A549 (cell line): ENCODE results near the gene CCDC71L. TPM values are rescaled to one million over a fixed set of nuclear protein-coding genes. Genes with fewer than 3 reads are reported as not detected.

Source experiments
- ATAC-seq, 2 experiments: fragments of 200-7000 bp in 1 of 2; fragments of >200 bp in 1 of 2; cut with Nextera tagmentation in 1 of 2; cut with Tn5 transposase in 1 of 2; 3 replicates each; pipeline versions ENCODE4 v1.8.0 to v1.9.1; 2018 to 2020; ENCODE audit warnings: mild to moderate bottlenecking in 1 of 2, moderate library complexity in 1 of 2
- CTCF ChIA-PET: fragments of 300-600 bp; sonication (Branson Sonifier 250); formaldehyde crosslinking; extraction: SDS; loops from one replicate; lab custom pipeline; 2021; ENCODE audit warnings: antibody characterized with exemption, inconsistent platforms; lab: Yijun Ruan, JAX
- POLR2A ChIA-PET: fragments of 350-600 bp; formaldehyde crosslinking; extraction: SDS; loops from one replicate; lab custom pipeline; 2021; ENCODE audit warnings: antibody characterized with exemption, inconsistent platforms; lab: Yijun Ruan, JAX
- DNase-seq, 2 experiments: peaks; one replicate each; pipeline versions ENCODE4 v3.0.0 to v3.0.0-alpha.2; 2011 to 2016; ENCODE audit warnings: low read depth in 1 of 2, low spot score in 1 of 2
- FAIRE-seq: peaks from 2 replicates; lab custom pipeline; 2011; peaks lifted over from hg19 to GRCh38; lab: Jason Lieb, UNC
- H3K27ac ChIP-seq, 2 experiments: fragments of >200 bp; sonication (Bioruptor Twin); formaldehyde crosslinking; 3 replicates each; pipeline ENCODE4 v1.5.1; 2016 to 2017
- H3K4me1 ChIP-seq: fragments of >200 bp; sonication (Bioruptor Twin); formaldehyde crosslinking; 3 replicates; pipeline ENCODE4 v1.6.1; 2016
- H3K4me2 ChIP-seq: fragments of >200 bp; sonication (Bioruptor Twin); formaldehyde crosslinking; 3 replicates; pipeline ENCODE4 v1.6.1; 2016
- H3K4me3 ChIP-seq: fragments of >200 bp; sonication (Bioruptor Twin); formaldehyde crosslinking; 3 replicates; pipeline ENCODE4 v1.5.1; 2016
- H3K9me3 ChIP-seq: fragments of >200 bp; sonication (Bioruptor Twin); formaldehyde crosslinking; 3 replicates; pipeline ENCODE4 v1.6.1; 2016
- BHLHE40 ChIP-seq: IDR thresholded peaks from 2 replicates; pipeline ENCODE4 v1.6.1; 2012; ENCODE audit warnings: low read depth, low read length, inconsistent platforms
- CBX2 ChIP-seq: fragments of 200-600 bp; sonication (generic); IDR thresholded peaks from 2 replicates; pipeline ENCODE4 v1.6.1; 2016; ENCODE audit warnings: low read depth, mild to moderate bottlenecking, borderline replicate concordance
- CHD2 ChIP-seq: fragments of 150-350 bp; IDR thresholded peaks from 2 replicates; pipeline ENCODE4 v1.6.1; 2014; ENCODE audit warnings: low read length; ENCODE audit not compliant: partially characterized antibody
- EHF ChIP-seq: fragments of 250-450 bp; sonication (Bioruptor Pico); IDR thresholded peaks from 2 replicates; pipeline ENCODE4 v1.5.0; 2020; ENCODE audit warnings: mild to moderate bottlenecking
- ESRRA ChIP-seq: fragments of 150-350 bp; IDR thresholded peaks from 2 replicates; pipeline ENCODE4 v1.6.1; 2014; ENCODE audit warnings: mild to moderate bottlenecking, low read length, borderline replicate concordance
- FOSB ChIP-seq: fragments of 250-450 bp; sonication (Bioruptor Pico); IDR thresholded peaks from 2 replicates; pipeline ENCODE4 v1.5.0; 2020; ENCODE audit warnings: mild to moderate bottlenecking, moderate library complexity
- GATA3 ChIP-seq: IDR thresholded peaks from 2 replicates; pipeline ENCODE4 v1.6.1; 2012; ENCODE audit warnings: borderline replicate concordance
- HES2 ChIP-seq: fragments of >200 bp; sonication (Bioruptor Twin); formaldehyde crosslinking; IDR thresholded peaks from 2 replicates; pipeline ENCODE4 v1.6.1; 2016
- HMGXB4 ChIP-seq: fragments of 250-450 bp; sonication (Bioruptor Pico); IDR thresholded peaks from 2 replicates; pipeline ENCODE4 v1.5.0; 2021; ENCODE audit warnings: mild to moderate bottlenecking, moderate library complexity, borderline replicate concordance
- HOXA7 ChIP-seq: fragments of 250-450 bp; sonication (Bioruptor Pico); IDR thresholded peaks from 2 replicates; pipeline ENCODE4 v1.5.0; 2020; ENCODE audit warnings: mild to moderate bottlenecking, moderate library complexity
- HOXB13 ChIP-seq: fragments of 250-450 bp; sonication (Bioruptor Pico); IDR thresholded peaks from 2 replicates; pipeline ENCODE4 v1.5.0; 2020; ENCODE audit warnings: low read depth, mild to moderate bottlenecking, moderate library complexity
- HOXB5 ChIP-seq: fragments of 250-450 bp; sonication (Bioruptor Pico); IDR thresholded peaks from 2 replicates; pipeline ENCODE4 v1.5.0; 2020; ENCODE audit warnings: mild to moderate bottlenecking, moderate library complexity
- JUN ChIP-seq, 2 experiments: fragments of >200 bp; sonication (Bioruptor Twin); formaldehyde crosslinking; IDR thresholded peaks; 2 replicates in 1 of 2; 3 replicates in 1 of 2; pipeline ENCODE4 v1.6.1; 2016 to 2017
- KDM5A ChIP-seq: fragments of 200-600 bp; sonication (generic); IDR thresholded peaks from 2 replicates; pipeline ENCODE4 v1.6.1; 2016; ENCODE audit warnings: antibody characterized with exemption, mild to moderate bottlenecking
- MAX ChIP-seq: IDR thresholded peaks from 2 replicates; pipeline ENCODE4 v1.6.1; 2012
- MAZ ChIP-seq: fragments of 150-350 bp; IDR thresholded peaks from 2 replicates; pipeline ENCODE4 v1.6.1; 2014; ENCODE audit warnings: antibody characterized with exemption, low read depth, low read length, borderline replicate concordance
- MYC ChIP-seq: IDR thresholded peaks from 2 replicates; pipeline ENCODE4 v1.6.1; 2012; ENCODE audit warnings: mild to moderate bottlenecking, inconsistent platforms, low read length, improper control_type of control experiment, borderline replicate concordance
- NFE2L2 ChIP-seq: fragments of 150-350 bp; conservative IDR thresholded peaks from 2 replicates; pipeline ENCODE4 v1.6.1; 2014; ENCODE audit warnings: low read length
- NPAS2 ChIP-seq: fragments of 250-450 bp; sonication (Bioruptor Pico); IDR thresholded peaks from 2 replicates; pipeline ENCODE4 v1.8.0; 2022; ENCODE audit warnings: mild to moderate bottlenecking, moderate library complexity, borderline replicate concordance
- NR3C1 ChIP-seq: fragments of >200 bp; sonication (Bioruptor Twin); formaldehyde crosslinking; IDR thresholded peaks from 3 replicates; pipeline ENCODE4 v1.6.1; 2017
- PHF8 ChIP-seq: fragments of 200-600 bp; sonication (generic); IDR thresholded peaks from 2 replicates; pipeline ENCODE4 v1.6.1; 2016; ENCODE audit warnings: low read depth, mild to moderate bottlenecking, antibody characterized with exemption, moderate library complexity, borderline replicate concordance
- POLR2A ChIP-seq: IDR thresholded peaks from 2 replicates; pipeline ENCODE4 v1.6.1; 2012; ENCODE audit warnings: mild to moderate bottlenecking, low read length
- RAD21 ChIP-seq, 2 experiments: fragments of >200 bp in 1 of 2; sonication (Bioruptor Twin) in 1 of 2; formaldehyde crosslinking in 1 of 2; IDR thresholded peaks in 1 of 2; conservative IDR thresholded peaks in 1 of 2; 2 replicates in 1 of 2; 3 replicates in 1 of 2; pipeline ENCODE4 v1.6.1; 2012 to 2018; ENCODE audit warnings: inconsistent platforms in 1 of 2
- RCOR1 ChIP-seq: fragments of 150-350 bp; IDR thresholded peaks from 2 replicates; pipeline ENCODE4 v1.6.1; 2014; ENCODE audit warnings: antibody characterized with exemption, low read length, low read depth
- RFX5 ChIP-seq: fragments of 450-650 bp; IDR thresholded peaks from 2 replicates; pipeline ENCODE4 v1.7.1; 2014; ENCODE audit warnings: antibody characterized with exemption, mild to moderate bottlenecking, moderate library complexity
- RNF2 ChIP-seq: fragments of 200-600 bp; sonication (generic); IDR thresholded peaks from 2 replicates; pipeline ENCODE4 v1.6.1; 2016; ENCODE audit warnings: low read depth, mild to moderate bottlenecking, antibody characterized with exemption, moderate library complexity, borderline replicate concordance
- SMC3 ChIP-seq: fragments of >200 bp; sonication (Bioruptor Twin); formaldehyde crosslinking; IDR thresholded peaks from 3 replicates; pipeline ENCODE4 v1.6.1; 2018; ENCODE audit warnings: inconsistent platforms
- SREBF2 ChIP-seq: fragments of 450-650 bp; IDR thresholded peaks from 2 replicates; pipeline ENCODE4 v1.6.1; 2014; ENCODE audit warnings: mild to moderate bottlenecking, moderate library complexity
- ZFP36 ChIP-seq: fragments of 450-650 bp; IDR thresholded peaks from 2 replicates; pipeline ENCODE4 v1.6.1; 2014; ENCODE audit warnings: borderline replicate concordance; ENCODE audit not compliant: partially characterized antibody
- WGBS: methylation state at CpG from one replicate; pipeline ENCODE4 v1.1.6; 2017; ENCODE audit errors: missing lambda C conversion rate; 5-methylcytosine and 5-hydroxymethylcytosine counted together
- polyA plus RNA-seq, 4 experiments: library from polyadenylated mRNA; depleted of rRNA in 3 of 4; stranded (reverse); fragments of >200 nt; fragmentation: RNase III in 1 of 4; extraction: RNeasy Plus Mini Kit Qiagen cat#74134 plus additional on column Dnase treatment in 1 of 4; gene quantifications; 2 replicates in 3 of 4; 3 replicates in 1 of 4; pipeline ENCODE4 v1.2.3, GENCODE V29; 2011 to 2017

CCDC71L gene
- polyA plus RNA-seq, 2 of the 4 experiments (the other 2 are of a cell fraction): 9.1 to 11.4 TPM

DNA sequence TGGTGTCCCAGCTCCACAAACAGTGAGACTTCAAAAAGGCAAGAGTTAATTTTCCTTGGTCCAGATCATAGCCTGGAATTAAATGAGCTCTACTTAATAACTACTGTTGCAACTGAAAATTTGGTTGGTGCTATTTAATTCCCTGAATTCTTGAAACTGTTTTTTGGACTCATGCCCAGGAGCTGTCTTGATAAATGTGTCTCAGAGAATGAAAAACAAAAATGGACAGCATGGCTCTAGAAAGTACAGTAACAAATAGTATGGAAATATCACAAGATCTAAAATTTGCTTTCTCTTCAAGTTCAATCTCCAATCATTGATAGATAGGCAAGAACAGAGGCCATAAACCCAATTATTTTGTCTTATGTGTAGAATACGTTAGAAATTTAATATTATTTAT is 42.5 kb downstream of the CCDC71L start:
- POLR2A ChIA-PET: no interaction called here
- ATAC-seq: no peak
- 15% methylated on average over 1 of the region's 1 CpG for WGBS
- Histone ChIP-seq H3K4me3 (no peak overlapping the region), H3K9me3 (peaks cover 3% of the 10 kb centered on the region; the same call in 1 of the 3 replicates), H3K4me1 (no peaks in the 10 kb centered on the region; the same call in 2 of the 3 replicates)
- no peak for DNase-seq
- TF ChIP-seq MAX (no peak), SREBF2 (no peak), HOXB5 (CRISPR knock-in tag) (no peak), BHLHE40 (no peak), RFX5 (no peak), CHD2 (no peak), NPAS2 (CRISPR knock-in tag) (no peak), RNF2 (no peak), PHF8 (no peak), NR3C1 (no peak), RAD21 (conservative IDR thresholded peaks at IDR 0.05 in 1 of 2, IDR thresholded peaks at IDR 0.05 in 1 of 2) (no peak), KDM5A (no peak), RCOR1 (no peak), MYC (no peak), FOSB (CRISPR knock-in tag) (no peak), HOXB13 (CRISPR knock-in tag) (no peak)
- TF ChIP-seq, all 56 proteins: peak for 0
- Histone ChIP-seq H3K27ac (no peak overlapping the region), H3K4me2 (no peak overlapping the region)
- no peak for FAIRE-seq
- CTCF ChIA-PET: no interaction called here

DNA sequence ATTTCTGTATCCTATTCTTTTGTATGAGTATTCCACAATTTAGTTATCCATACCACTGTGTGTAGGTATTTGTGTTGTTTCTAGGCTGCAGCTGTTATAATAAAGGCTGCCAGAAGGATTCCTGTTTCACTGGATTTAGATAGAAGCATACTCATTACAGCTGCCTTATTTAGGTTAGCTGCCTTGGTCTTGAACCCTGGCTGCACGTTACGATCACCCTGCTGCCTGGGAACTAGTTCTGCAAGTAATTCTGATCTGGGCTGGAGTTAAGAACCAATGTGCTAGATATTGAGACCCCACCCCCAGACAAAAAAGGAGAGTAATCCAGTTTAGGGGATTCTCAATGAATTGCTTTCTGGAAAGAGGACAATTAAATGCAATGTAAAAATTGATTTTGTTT is 43.1 kb downstream of the CCDC71L start:
- DNase-seq (no peak), FAIRE-seq (no peak), ATAC-seq (no peak)
- POLR2A ChIA-PET: no interaction called here
- Histone ChIP-seq H3K27ac (no peak overlapping the region), H3K4me3 (no peak overlapping the region), H3K4me1 (no peaks in the 10 kb centered on the region), H3K9me3 (peaks cover 3% of the 10 kb centered on the region; the same call in 1 of the 3 replicates), H3K4me2 (no peak overlapping the region)
- 56% methylated on average over 2 of the region's 2 CpGs for WGBS
- CTCF ChIA-PET: no interaction called here
- TF ChIP-seq SMC3: no peak
- no peak for TF ChIP-seq GATA3
- no peak for TF ChIP-seq CBX2
- TF ChIP-seq RNF2: no peak
- TF ChIP-seq ESRRA: no peak
- TF ChIP-seq RCOR1: no peak
- TF ChIP-seq HES2: no peak
- TF ChIP-seq RFX5: no peak
- no peak for TF ChIP-seq EHF (CRISPR knock-in tag)
- no peak for TF ChIP-seq HMGXB4
- TF ChIP-seq JUN (IDR thresholded peaks at IDR 0.05): no peak
- TF ChIP-seq MYC: no peak
- no peak for TF ChIP-seq ZFP36
- TF ChIP-seq KDM5A: no peak
- no peak for TF ChIP-seq HOXA7
- no peak for TF ChIP-seq POLR2A
- no peak for TF ChIP-seq MAZ
- no peak for TF ChIP-seq NFE2L2
